ENCODE data around the gene BMPR1A. TPM values are rescaled to one million over a fixed set of nuclear protein-coding genes. Genes with fewer than 3 reads are reported as not detected.

The BMPR1A gene
- total and polyA plus RNA-seq, 2 of the 13 experiments (the other 11 are each of a cell fraction or from before 2014, with no cell fraction given): 17.8 to 44.2 TPM

GRCh38 chr10:86823565-86823964 is 67.1 kb downstream of the BMPR1A start (continued):
- no peak for TF ChIP-seq TGIF2 (CRISPR knock-in tag; IDR thresholded peaks at IDR 0.05)
- no peak for TF ChIP-seq MTERF4 (CRISPR knock-in tag; IDR thresholded peaks at IDR 0.05)
- TF ChIP-seq FOXM1 (CRISPR knock-in tag; IDR thresholded peaks at IDR 0.05): no peak
- no peak for TF ChIP-seq ZFP82 (CRISPR knock-in tag; IDR thresholded peaks at IDR 0.05; ENCODE audit: borderline replicate concordance)
- no peak for TF ChIP-seq CEBPG (CRISPR knock-in tag; IDR thresholded peaks at IDR 0.05)
- TF ChIP-seq SNRNP70 (IDR thresholded peaks at IDR 0.05; ENCODE audit: low read depth, low read length): no peak

GRCh38 chr10:86824151-86824550 is 67.7 kb downstream of the BMPR1A start:
- no peak overlapping the region for H3K9ac ChIP-seq (ENCODE audit: insufficient read depth, low read depth, low read length)
- intact Hi-C loops (cut with micrococcal nuclease; ENCODE audit: unreplicated experiment) (no loop called here), in situ Hi-C loops (cut with HindIII; ENCODE audit: extremely low pct_ligation_motif_present, low pct_unique_long_range_greater_than_20kb) (no loop called here)
- FAIRE-seq (no peak), ATAC-seq (no peak), DNase-seq (ENCODE audit: low spot score) (no peak)
- H3K36me3 ChIP-seq (replicated peaks in 1 of 2; ENCODE audit: control insufficient read depth in 1 of 2, insufficient read depth in 2 of 2, low read length in 2 of 2): 0 out of 5 replicates have a peak, but pooled peaks cover 0 to 2% of the 10 kb centered on the region in 2 experiments
- H4K20me1 ChIP-seq (ENCODE audit: insufficient read depth, low read length): peaks cover 13% of the 10 kb centered on the region; the same call in 1 of the 2 replicates
- H3K27ac ChIP-seq (ENCODE audit: extremely low read length, insufficient read depth, low read length): no peak overlapping the region
- WGBS (ENCODE audit: low lambda C conversion rate): 93% methylated on average over 4 of the region's 4 CpGs
- H3K4me3 ChIP-seq (replicated peaks in 1 of 3; ENCODE audit: insufficient read depth in 1 of 3, low read depth in 2 of 3, low read length in 3 of 3): no peak overlapping the region
- BruUV-seq (replicated peaks): no TSS peak
- TF ChIP-seq CEBPG (CRISPR knock-in tag; IDR thresholded peaks at IDR 0.05) (no peak), SP2 (CRISPR knock-in tag; IDR thresholded peaks at IDR 0.05) (no peak), ARID4A (CRISPR knock-in tag; IDR thresholded peaks at IDR 0.05; ENCODE audit: borderline replicate concordance) (no peak), HOXA9 (CRISPR knock-in tag; IDR thresholded peaks at IDR 0.05; ENCODE audit: borderline replicate concordance) (no peak), MAF1 (CRISPR knock-in tag; IDR thresholded peaks at IDR 0.05; ENCODE audit: borderline replicate concordance) (no peak), ZC3H13 (CRISPR knock-in tag; IDR thresholded peaks at IDR 0.05) (no peak), ZFX (CRISPR knock-in tag; IDR thresholded peaks at IDR 0.05; ENCODE audit: low read depth) (no peak), SOX5 (CRISPR knock-in tag; IDR thresholded peaks at IDR 0.05; ENCODE audit: borderline replicate concordance) (no peak)
- H3K9me3 ChIP-seq (ENCODE audit: low read length): no peaks in the 10 kb centered on the region
- no peaks in the 10 kb centered on the region for H3K27me3 ChIP-seq (ENCODE audit: control insufficient read depth in 1 of 2, insufficient read depth in 2 of 2, low read length in 2 of 2)
- H3K79me2 ChIP-seq (ENCODE audit: insufficient read depth, low read length): peaks cover 54% of the 10 kb centered on the region
- H3K4me2 ChIP-seq (ENCODE audit: low read depth, low read length): no peak overlapping the region
- H3K4me1 ChIP-seq (ENCODE audit: insufficient read depth, low read length): no peaks in the 10 kb centered on the region
- no peak overlapping the region for H2AFZ ChIP-seq (ENCODE audit: low read length)
- ChIA-PET POLR2A (no interaction called here), CTCF (ENCODE audit: low intra/inter-chr PET ratio, low total read pairs) (no interaction called here)

Measured in HepG2 (cell line).